ENCODE results near the gene PTH2.

The PTH2 gene

GRCh38 chr19:49409441-49410029 lies 13.7 kb downstream of the PTH2 start:
- no peak for FAIRE-seq

GRCh38 chr19:49408816-49409440 lies 14.3 kb downstream of the PTH2 start:
- FAIRE-seq: no peak

GRCh38 chr19:49407482-49408015 lies 15.7 kb downstream of the PTH2 start:
- no peak for FAIRE-seq

- FAIRE-seq: no peak
Measured at GRCh38 chr19:49407079-49407478, 16.2 kb downstream of the PTH2 start.

GRCh38 chr19:49403404-49404187 lies 19.6 kb downstream of the PTH2 start:
- no peak for FAIRE-seq

GRCh38 chr19:49400029-49400428 lies 23.2 kb downstream of the PTH2 start:
- no peak for FAIRE-seq

GRCh38 chr19:49398931-49399330 lies 24.3 kb downstream of the PTH2 start:
- FAIRE-seq: no peak

- no peak for FAIRE-seq
Measured at GRCh38 chr19:49398001-49398615, 25.1 kb downstream of the PTH2 start.

- FAIRE-seq: no peak
Measured at GRCh38 chr19:49396738-49397505, 26.3 kb downstream of the PTH2 start.

- FAIRE-seq: no peak
Measured at GRCh38 chr19:49395581-49396407, 27.4 kb downstream of the PTH2 start.

GRCh38 chr19:49393881-49394280 lies 29.4 kb downstream of the PTH2 start:
- FAIRE-seq: no peak

- FAIRE-seq: no peak
Measured at GRCh38 chr19:49391581-49392399, 31.5 kb downstream of the PTH2 start.

- FAIRE-seq: no peak
Measured at GRCh38 chr19:49390929-49391359, 32.3 kb downstream of the PTH2 start.

- no peak for FAIRE-seq
Measured at GRCh38 chr19:49390131-49390928, 32.9 kb downstream of the PTH2 start.

GRCh38 chr19:49389406-49389805 lies 33.8 kb downstream of the PTH2 start:
- FAIRE-seq: no peak

GRCh38 chr19:49387936-49388372 lies 35.3 kb downstream of the PTH2 start, which contains the start of gene KASH5:
Gene KASH5, plus strand, starts transcription at chr19:49388249. Its CDS starts 2,635 bp downstream, at chr19:49390884.
- no peak for FAIRE-seq

- no peak for FAIRE-seq
Measured at GRCh38 chr19:49383599-49383998, 39.6 kb downstream of the PTH2 start.

GRCh38 chr19:49382639-49383038 lies 40.6 kb downstream of the PTH2 start:
- no peak for FAIRE-seq

- FAIRE-seq: no peak
Measured at GRCh38 chr19:49380391-49380790, 42.9 kb downstream of the PTH2 start.

GRCh38 chr19:49378512-49378911 lies 44.7 kb downstream of the PTH2 start:
- FAIRE-seq: no peak
